Inflammatory macrophage treated with lipopolysaccharide for 4 hours (primary cell): ENCODE measurements around the gene PMEPA1.

Experiments
- DNase-seq: peaks from one replicate; pipeline ENCODE4 v3.0.0-alpha.2; 2020

PMEPA1 gene

DNA sequence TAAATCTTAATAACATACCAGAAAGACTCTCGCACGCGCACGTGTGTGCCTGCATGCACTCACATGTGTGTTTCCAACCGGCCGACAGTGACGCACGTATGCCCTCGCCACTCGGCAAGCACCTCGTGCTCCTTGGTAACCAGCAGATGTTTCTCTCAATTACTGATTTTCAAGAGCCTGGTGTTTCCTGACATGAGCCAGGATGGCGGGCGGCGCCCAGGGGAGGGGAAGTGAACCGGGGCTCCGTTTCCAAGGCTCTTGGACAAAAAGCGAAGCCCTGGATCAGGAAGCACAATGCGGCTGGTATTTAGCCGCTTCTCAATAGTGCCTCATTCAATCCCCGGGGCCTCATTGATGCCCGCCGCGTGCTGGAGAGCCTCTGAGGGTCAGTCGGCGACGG is 37.7 kb downstream of the PMEPA1 start:
- DNase-seq = peak; percentile 24

- DNase-seq = peak; percentile 7
These were observed 38.2 kb downstream of the PMEPA1 start for GRCh38 chr20:57671662-57672061.

- DNase-seq = no peak
These were observed 38.8 kb downstream of the PMEPA1 start for GRCh38 chr20:57671072-57671391.

DNA sequence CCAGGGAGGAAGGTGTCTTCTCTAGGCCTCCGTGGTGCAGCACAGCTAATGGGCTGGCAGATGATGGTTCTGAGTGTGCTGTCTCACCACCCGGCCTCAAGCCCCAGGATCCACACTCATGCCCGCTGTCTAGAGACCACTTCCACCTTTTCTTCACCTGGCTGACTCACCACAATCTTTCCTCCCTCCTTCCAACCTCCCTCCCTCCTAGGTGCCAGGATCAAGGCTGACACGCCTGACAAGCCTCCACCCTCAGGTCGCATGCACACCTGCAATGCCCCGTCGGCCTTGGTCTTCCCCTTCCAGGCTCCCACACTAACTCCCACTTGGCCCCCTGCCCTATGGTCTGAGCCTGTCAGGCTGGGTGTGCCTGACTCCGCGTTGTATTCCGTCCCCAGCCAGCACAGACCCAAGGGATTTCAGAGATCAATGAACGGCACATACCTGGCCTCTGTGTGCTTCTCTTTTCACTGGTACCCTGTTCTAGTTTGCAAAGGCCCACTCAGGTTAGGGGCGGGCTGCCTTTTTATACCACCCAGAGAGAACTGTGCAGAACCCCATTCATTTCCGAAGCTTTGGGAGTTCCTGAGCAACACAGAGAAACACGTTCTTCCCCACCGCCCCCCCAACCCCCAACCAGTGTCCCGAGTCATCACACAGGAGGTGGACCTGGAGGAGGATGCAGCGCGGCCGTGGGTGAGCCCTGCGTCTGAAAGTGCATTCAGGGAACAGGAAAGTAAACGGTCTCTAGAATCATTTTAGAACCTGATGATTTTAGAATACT is 39.3 kb downstream of the PMEPA1 start:
- DNase-seq = no peak

- DNase-seq = no peak
These were observed 40.2 kb downstream of the PMEPA1 start for GRCh38 chr20:57669632-57670031.

DNA sequence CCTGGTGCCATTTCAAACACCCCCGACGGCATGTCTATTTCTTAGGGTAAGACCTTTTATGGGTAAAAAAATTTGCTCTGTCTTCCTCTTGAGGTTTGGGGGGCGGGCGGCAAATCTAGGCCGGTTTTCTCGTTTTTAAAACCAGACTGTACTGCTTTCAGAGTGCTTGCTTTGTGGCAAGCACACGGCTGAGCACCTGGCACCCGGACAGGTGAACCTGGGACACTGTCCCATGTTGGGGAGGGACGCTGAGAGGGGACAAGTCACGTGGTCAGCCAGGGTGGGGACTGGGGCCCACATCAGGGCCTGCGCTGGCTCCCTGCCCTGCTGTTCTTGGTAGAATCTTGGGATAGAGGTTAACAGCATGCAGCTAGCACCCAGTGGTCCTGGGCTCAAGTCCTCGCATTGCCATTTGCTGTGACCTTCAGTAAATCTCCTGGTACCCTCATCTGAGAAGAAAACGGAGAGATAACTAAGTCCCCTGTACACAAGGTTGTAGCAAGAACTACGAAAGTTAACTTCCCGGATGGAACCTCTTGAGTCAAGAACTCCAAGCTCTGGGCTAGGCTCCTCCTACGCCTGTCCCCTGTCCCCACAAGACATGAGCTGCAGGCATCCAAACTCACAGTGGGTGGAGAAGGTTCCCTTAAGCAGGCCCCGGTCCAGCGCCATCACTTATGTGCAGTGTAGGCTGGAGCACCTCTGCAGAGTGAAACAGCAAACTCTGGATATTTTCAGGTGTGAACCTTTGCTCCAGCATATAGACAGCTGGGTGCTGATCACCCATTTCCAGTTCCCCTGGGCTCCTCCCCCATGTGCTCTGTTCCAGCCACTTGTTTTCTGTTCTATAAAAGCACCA is 41.7 kb downstream of the PMEPA1 start:
- DNase-seq = no peak

DNA sequence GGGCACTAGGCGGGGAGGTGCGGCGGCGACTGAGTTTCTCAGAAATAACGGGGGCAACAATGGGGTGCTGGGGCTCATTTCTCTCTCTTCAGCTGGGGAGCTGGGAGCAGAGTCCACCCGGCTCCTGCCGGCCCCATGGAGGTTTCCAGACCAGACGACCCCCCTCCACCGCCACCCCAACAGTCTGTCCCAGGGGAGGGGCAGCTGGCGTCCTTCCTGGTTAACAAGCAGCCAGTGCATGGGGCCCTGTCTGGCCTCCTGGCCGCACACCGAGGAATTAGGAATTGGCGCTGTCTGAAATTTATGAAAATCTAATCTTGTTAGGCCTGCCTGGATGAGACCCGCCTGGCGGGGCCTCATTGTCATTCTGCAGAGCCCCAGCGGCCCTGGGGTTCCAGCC is 42.4 kb downstream of the PMEPA1 start:
- no peak for DNase-seq

- DNase-seq = no peak
These were observed 43.0 kb downstream of the PMEPA1 start for GRCh38 chr20:57666834-57667157.

DNA sequence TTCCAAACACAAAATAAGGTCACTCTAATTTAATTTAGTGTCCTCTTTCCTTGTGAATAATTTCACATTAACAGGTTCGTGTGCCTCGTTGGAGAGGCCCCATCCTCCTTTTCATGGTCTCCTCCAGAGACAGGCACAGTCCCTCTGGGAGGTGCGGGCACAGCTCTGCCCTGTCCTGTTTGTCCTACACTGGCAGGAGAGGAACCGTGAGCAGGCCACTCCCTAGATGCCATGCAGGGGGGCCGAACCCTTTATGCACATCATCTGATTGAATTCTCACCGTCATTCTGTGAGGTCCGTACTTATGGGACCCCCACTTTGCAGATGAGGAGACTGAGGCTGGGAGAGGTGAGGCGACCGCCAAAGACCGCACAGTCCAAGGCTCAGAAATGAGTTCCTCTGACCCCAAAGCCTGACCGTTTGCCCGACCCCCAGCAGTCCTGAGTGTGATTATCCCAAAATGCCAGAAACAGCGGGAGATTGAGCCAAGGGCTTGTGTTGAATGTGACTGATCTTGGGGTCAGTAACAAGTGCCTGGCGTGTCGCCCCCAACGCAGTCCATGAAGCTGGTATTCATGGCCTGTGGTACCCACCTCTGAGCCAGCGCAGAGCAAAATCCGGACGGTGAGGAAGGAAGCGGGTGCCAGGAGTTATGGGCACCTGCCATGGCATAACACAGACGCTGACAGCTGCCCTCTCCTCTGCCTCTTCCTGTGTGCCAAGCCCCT is 43.5 kb downstream of the PMEPA1 start:
- no peak for DNase-seq

GRCh38 chr20:57665589-57665971 is 44.2 kb downstream of the PMEPA1 start:
- DNase-seq = no peak

GRCh38 chr20:57664924-57665588 is 44.8 kb downstream of the PMEPA1 start:
- no peak for DNase-seq

GRCh38 chr20:57664476-57664875 is 45.3 kb downstream of the PMEPA1 start:
- DNase-seq = no peak

- DNase-seq = no peak
These were observed 45.9 kb downstream of the PMEPA1 start for GRCh38 chr20:57663681-57664451.

DNA sequence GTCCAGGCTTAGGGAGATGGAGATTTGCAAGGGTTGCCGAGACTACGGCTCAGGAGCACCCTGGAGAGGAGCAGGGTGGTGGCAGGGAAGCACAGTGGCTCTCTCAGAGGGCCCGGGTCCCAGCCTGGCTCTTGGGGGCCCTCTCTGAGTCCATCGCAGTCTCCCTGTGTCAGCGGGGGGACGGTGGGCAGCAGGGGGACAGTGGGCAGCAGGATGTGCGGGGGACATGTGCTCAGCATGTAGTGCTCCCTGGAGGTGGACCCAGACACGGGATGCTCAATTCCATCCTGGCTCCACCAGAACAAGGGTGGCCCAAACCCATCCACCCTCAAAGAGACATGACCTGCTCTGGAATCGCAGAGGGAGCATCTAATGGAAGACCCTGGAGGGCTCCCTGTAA is 46.6 kb downstream of the PMEPA1 start:
- DNase-seq = no peak

DNA sequence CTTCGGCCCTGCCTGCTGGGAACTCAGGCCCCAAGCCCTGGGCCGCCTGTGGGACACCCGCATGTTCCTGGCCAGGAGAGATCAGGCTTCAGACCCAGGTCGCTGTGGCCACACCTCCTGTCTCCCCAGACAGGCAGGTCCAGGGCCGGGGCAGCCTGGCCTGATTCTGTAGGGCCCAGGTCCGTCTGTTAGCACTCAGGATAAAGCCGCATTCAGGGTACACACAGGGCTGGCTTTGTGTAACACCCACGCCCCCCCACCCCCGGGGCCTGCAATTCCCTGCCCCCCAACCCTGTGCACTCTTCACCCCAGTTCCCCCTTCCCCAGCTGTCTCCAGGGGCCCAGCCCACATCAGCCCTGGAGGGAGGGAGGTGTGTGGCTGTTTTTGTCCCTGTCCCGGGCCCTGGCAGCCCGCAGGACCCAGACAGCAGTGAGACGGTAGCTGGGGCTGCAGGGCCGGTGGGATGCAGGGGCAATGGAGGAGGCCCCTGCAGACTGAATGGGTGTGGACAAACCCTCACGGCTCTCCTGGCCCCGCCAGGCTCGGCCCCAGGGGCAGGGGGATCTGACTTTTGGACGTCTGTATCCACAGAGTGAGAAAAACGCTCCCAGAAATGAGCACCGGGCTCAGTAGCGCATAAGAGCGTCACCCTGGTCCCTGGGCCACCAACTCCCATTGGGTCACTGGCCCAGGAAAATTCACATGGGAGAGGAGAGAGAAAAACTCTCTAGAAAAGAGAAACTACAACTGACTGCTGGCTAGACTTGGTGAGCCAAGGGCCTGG is 47.2 kb downstream of the PMEPA1 start:
- DNase-seq = no peak

DNA sequence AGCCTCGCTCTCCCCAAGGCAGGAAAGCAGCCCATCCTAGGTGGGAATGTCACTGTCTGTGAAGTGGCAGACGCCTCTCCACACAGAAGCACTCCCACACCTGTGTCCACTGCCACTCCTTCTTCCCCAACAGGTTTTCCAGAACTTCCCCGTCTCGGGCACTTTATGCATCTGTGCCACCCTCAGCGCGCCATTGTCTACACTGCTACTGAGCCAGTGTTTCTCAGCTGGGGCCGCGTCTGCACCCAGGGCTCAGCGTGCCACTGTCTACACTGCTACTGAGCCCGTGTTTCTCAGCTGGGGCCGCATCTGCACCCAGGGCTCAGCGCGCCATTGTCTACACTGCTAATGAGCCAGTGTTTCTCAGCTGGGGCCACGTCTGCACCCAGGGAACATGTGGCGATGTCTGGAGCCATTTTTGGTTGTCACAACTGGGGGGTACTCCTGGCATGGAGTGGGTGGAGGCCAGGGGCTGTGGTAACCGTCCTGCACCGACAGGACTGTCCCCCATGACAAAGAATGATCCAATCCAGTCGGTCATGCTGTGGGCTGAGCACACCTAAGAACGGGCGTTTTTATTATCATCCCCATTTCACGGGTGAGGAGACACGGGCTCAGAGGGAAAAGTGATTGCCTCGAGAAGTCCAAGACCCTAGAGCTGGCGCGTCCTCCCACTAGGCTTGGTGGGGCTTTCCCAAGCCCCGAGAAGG is 47.9 kb downstream of the PMEPA1 start:
- no peak for DNase-seq

DNA sequence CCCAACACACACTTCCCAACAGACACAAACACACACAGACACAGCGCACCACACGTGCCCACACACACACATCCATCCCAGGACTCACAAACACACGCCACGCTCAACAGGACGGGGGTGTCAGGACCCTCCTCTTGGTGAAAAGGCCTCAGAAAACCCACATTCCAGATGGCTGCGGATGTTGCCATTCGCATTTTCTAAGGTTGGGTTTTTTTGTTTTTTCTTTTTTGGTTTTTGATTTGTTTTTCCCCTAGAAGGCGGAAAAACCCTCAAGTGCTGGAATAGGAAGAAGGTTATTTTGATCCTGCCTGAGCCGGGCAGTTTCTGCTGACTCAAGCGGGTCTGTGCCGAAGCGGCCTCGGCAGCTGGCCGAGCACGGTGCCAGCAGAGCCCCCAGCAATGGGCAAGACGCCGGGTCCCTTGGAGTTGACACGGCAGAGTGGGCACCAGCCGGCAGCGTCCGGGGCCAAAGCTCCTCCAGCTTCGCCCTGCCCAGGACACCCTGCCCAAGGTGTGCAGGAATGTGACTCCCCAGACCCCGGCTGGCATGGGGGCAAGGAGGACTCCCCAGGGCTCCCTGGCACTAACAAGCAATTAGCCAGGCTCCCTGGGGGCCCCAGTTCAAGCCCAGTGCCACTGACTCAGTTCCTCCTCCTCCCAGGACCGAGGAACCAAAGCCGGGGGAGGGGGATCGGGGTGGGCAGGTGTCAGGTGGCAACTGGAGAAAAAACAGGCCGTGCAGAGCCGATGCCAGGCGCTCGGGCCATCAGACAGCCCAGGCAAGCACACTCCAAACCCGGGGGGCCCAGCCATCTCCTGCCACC is 48.7 kb downstream of the PMEPA1 start:
- DNase-seq = no peak

GRCh38 chr20:57660181-57660921 is 49.5 kb downstream of the PMEPA1 start:
- DNase-seq = no peak

DNA sequence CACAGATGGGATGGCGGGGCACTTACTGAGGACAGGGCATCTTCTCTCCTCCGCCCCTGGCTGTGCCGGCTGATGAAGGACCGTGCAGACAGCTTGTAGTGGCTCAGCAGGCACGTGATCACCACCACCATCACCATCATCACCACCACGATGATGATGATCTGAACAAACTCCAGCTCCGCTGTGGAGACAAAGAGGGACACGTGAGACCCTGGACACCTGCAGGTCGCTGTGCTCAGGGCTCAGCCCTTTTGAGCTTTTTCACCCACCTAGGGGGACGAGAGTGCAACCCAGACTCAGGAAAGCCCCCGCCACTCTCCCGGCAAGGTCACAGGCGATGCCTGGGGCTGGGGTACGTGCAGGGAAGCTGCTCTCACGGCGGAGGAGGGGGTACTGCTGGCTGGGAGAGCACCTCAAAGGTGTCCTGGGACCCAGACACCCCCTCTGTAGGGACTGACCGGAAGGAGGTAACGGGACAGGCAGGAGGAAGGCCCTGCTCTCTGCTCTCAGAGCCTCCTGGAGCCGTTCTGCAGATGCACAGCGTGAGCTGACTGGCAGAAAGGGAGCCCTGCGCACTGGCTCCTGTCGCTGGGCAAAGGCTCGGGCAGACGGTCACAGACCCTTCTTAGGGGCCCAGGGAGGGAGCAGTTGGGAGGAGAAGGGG is 50.2 kb downstream of the PMEPA1 start:
- no peak for DNase-seq
